Breast epithelium (tissue), 3 donors: ENCODE results near the gene PMPCA.

Experiments used
- POLR2A ChIP-seq: fragments of 450-650 bp; IDR thresholded peaks from one replicate; pipeline ENCODE4 v1.6.1; 2016; ENCODE audit warnings: antibody characterized with exemption, mild to moderate bottlenecking, moderate library complexity
- POLR2AphosphoS5 ChIP-seq, 3 donors: sonication (generic); formaldehyde crosslinking; IDR thresholded peaks; one replicate each; pipeline ENCODE4 v1.6.1; 2017; ENCODE audit warnings: antibody characterized with exemption in 3 of 3
- TF ChIP-seq, protein P1 (sequence below), 3 donors: fragments of 450-650 bp; IDR thresholded peaks; one replicate each; pipeline ENCODE4 v1.5.1; 2016 to 2017; ENCODE audit warnings: antibody characterized with exemption in 3 of 3, mild to moderate bottlenecking in 3 of 3, moderate library complexity in 3 of 3

GRCh38 chr9:136377341-136378169 lies 32.9 kb upstream of the PMPCA start:
- TF ChIP-seq, protein P1, sequence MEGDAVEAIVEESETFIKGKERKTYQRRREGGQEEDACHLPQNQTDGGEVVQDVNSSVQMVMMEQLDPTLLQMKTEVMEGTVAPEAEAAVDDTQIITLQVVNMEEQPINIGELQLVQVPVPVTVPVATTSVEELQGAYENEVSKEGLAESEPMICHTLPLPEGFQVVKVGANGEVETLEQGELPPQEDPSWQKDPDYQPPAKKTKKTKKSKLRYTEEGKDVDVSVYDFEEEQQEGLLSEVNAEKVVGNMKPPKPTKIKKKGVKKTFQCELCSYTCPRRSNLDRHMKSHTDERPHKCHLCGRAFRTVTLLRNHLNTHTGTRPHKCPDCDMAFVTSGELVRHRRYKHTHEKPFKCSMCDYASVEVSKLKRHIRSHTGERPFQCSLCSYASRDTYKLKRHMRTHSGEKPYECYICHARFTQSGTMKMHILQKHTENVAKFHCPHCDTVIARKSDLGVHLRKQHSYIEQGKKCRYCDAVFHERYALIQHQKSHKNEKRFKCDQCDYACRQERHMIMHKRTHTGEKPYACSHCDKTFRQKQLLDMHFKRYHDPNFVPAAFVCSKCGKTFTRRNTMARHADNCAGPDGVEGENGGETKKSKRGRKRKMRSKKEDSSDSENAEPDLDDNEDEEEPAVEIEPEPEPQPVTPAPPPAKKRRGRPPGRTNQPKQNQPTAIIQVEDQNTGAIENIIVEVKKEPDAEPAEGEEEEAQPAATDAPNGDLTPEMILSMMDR (IDR thresholded peaks at IDR 0.05) = no peak
- TF ChIP-seq POLR2AphosphoS5 (IDR thresholded peaks at IDR 0.05) = no peak
- TF ChIP-seq POLR2A = no peak
